Measurements from ENCODE around the gene TSPAN31. TPM values are rescaled to one million over a fixed set of nuclear protein-coding genes. Genes with fewer than 3 reads are reported as not detected.

The TSPAN31 gene
- total and polyA plus RNA-seq, 3 donors from 2014 or later, result 25.4 to 33.0 (median 30.8) TPM

- intact Hi-C loops (cut with DNase I; ENCODE audit: low total_unique reads), result no loop called here
- WGBS, 2 donors, result 95% methylated on average over 12 of the region's 12 CpGs
These were observed 29.1 kb upstream of the TSPAN31 start for GRCh38 chr12:57715786-57716185.

GRCh38 chr12:57716305-57716704 is 28.5 kb upstream of the TSPAN31 start:
- no peaks in the 10 kb centered on the region for H3K4me1 ChIP-seq
- no peaks in the 10 kb centered on the region for H3K36me3 ChIP-seq (ENCODE audit: low read depth, missing control alignments)
- WGBS, 2 donors, result 94 to 97% methylated on average over 4 of the region's 4 CpGs
- no peaks in the 10 kb centered on the region for H3K27me3 ChIP-seq
- TF ChIP-seq POLR2A (IDR thresholded peaks at IDR 0.05), result no peak
- TF ChIP-seq CTCF (IDR thresholded peaks at IDR 0.05), result no peak
- intact Hi-C loops (cut with DNase I; ENCODE audit: low total_unique reads), result no loop called here
- no peak overlapping the region for H3K4me3 ChIP-seq
- H3K27ac ChIP-seq, result no peak overlapping the region
- no peak for DNase-seq
- H3K9me3 ChIP-seq, result no peaks in the 10 kb centered on the region

More at GRCh38 chr12:57715786-57716185, 29.1 kb upstream of the TSPAN31 start:
- Histone ChIP-seq H3K27ac (no peak overlapping the region), H3K4me1 (no peaks in the 10 kb centered on the region), H3K9me3 (no peaks in the 10 kb centered on the region), H3K27me3 (no peaks in the 10 kb centered on the region), H3K36me3 (ENCODE audit: low read depth, missing control alignments) (no peaks in the 10 kb centered on the region), H3K4me3 (no peak overlapping the region)
- no peak for TF ChIP-seq CTCF (IDR thresholded peaks at IDR 0.05)
- no peak for TF ChIP-seq POLR2A (IDR thresholded peaks at IDR 0.05)
- no peak for DNase-seq

- Histone ChIP-seq H3K27me3 (no peaks in the 10 kb centered on the region), H3K4me1 (no peaks in the 10 kb centered on the region), H3K27ac (no peak overlapping the region), H3K9me3 (no peaks in the 10 kb centered on the region), H3K36me3 (ENCODE audit: low read depth, missing control alignments) (no peaks in the 10 kb centered on the region), H3K4me3 (no peak overlapping the region)
- intact Hi-C loops (cut with DNase I; ENCODE audit: low total_unique reads), result no loop called here
- WGBS, 2 donors, result 94 to 96% methylated on average over 5 of the region's 5 CpGs
- no peak for TF ChIP-seq POLR2A (IDR thresholded peaks at IDR 0.05)
- no peak for TF ChIP-seq CTCF (IDR thresholded peaks at IDR 0.05)
- DNase-seq, result no peak
These were observed 27.7 kb upstream of the TSPAN31 start for GRCh38 chr12:57717131-57717530.

DNA sequence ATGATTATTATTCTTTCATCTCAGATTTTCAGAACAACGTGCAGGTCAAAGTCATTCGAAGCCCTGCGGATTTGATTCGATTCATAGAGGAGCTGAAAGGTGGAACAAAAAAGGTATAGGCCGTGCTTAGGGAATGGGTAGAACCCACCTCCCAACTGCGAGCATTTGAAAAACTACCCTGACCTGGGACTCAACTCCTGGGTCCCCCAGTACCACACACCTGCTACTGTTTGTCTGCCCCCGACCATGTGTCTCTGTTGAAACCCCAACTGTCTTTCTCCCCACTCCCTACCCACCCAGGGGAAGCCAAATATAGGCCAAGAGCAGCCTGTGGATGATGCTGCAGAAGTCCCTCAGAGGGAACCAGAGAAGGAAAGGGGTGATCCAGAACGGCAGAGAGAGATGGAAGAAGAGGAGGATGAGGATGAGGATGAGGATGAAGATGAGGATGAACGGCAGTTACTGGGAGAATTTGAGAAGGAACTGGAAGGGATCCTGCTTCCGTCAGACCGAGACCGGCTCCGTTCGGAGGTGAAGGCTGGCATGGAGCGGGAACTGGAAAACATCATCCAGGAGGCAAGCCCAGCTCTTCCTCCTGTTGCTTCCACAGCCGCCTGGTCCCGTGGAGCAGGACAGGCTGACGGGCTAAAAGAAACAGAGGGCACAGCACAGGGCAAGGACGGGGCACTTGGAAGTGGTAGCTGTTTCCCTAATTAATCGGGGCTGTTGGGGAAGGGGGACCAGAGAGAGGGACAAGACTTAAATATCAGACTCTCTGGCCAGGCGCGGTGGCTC is 26.8 kb upstream of the TSPAN31 start:
- intact Hi-C loops (cut with DNase I; ENCODE audit: low total_unique reads), result no loop called here
- Histone ChIP-seq H3K27me3 (no peaks in the 10 kb centered on the region), H3K27ac (no peak overlapping the region), H3K4me3 (no peak overlapping the region), H3K36me3 (ENCODE audit: low read depth, missing control alignments) (no peaks in the 10 kb centered on the region), H3K4me1 (no peaks in the 10 kb centered on the region), H3K9me3 (no peaks in the 10 kb centered on the region)
- 94% methylated on average over 22 of the region's 22 CpGs for WGBS, 2 donors
- TF ChIP-seq CTCF (IDR thresholded peaks at IDR 0.05) (no peak), POLR2A (IDR thresholded peaks at IDR 0.05) (no peak)
- no peak for DNase-seq
